DMS 273 (cell line): ENCODE data around the gene PITPNM3.

ENCODE experiments used
- DNase-seq: peaks from one replicate; lab custom pipeline; 2025; ENCODE audit not compliant: unreplicated experiment; lab: John Stamatoyannopoulos, UW

PITPNM3 gene

DNA sequence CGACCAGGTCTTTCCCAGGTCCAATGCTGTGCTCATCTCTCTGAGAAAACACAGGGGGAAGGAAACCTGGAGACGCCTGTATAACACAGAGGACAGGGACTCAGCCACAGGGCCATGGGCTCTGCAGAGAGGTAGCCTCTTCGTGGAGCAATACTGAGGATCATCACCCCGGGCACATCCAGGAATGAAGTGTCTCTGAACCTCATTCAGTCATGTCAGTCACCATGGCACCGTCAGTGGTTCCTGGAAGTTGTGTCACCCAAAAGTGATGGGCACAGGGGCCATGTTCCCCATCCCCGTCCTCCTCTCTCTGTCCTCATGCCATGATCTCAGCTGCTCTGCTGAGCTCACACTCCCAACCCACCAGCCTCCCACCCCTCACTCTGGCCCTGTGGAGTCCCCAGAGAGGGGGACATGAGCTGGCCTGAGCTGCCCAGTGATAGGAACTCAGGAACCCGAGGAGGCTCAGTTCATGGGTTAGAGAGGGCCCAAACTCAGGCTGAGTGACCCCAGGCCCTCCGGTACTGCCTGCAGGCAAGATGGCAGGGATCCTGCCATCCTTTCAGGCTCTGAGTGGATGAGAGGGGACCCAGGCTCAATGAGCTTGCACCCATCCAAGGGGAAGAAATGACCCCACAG lies 53.4 kb downstream of the PITPNM3 start:
- DNase-seq: no peak

GRCh38 chr17:6502142-6502541 lies 54.2 kb downstream of the PITPNM3 start:
- DNase-seq: no peak

- no peak for DNase-seq
Observed at GRCh38 chr17:6501359-6501758, 55.0 kb downstream of the PITPNM3 start.

- peak; percentile 55 for DNase-seq
Observed at GRCh38 chr17:6498901-6499540, 57.3 kb downstream of the PITPNM3 start.

GRCh38 chr17:6498356-6498755 lies 58.0 kb downstream of the PITPNM3 start:
- DNase-seq: no peak

DNA sequence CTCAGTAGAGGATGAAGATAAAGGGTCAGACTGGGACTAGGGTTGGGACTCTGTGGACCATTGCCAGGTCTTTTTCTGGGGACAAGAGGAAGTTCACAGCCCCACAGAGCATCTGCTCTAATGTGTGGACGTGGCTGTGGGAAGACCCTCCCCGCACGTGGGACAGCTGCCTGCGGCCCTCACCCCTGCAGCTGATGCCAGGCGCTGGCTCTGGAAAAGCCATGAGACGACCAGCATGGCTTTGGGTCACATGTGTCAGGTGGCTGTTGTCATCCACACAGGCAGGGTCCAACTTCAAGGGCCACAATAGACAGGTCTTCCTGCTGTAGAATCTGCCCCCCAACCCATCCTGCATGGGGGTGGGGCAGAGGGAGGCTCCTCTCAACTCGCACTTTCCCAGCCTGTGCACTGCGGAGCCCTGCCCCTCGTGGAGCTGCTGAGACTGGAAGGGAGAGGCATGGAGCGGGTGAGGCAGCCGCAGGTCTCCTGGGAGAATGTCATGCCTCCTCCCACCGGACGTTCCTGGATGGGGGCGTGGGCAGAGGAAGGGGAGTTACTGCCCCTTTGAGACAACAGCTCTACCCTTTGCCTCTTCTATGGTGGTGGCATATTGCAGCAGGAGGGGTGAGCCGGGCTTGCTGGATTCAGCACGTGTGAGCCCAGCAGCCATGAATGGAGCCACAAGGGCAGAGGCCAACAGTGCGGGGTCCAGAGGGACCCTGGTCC lies 58.7 kb downstream of the PITPNM3 start:
- DNase-seq: no peak

GRCh38 chr17:6496640-6497441 lies 59.5 kb downstream of the PITPNM3 start:
- peak; percentile 72 for DNase-seq

DNA sequence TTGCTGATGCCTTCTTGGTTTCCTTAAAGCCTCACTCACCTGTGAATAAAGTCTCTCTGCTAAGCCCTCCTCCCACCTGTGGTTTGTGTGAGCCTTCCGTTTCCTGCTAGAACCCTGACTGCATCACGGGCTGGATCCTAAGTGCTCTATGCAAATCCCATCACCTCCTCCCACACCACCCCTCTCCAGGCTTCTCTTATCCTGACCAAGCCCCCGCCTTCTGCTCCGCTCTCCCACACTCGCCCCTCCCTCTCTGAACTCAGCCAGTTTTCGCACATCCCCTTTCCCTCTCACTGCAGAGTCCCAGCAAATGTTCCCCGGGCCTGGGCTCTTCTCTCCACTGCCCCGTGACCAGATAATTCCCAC lies 60.3 kb downstream of the PITPNM3 start:
- peak; percentile 66 for DNase-seq

DNA sequence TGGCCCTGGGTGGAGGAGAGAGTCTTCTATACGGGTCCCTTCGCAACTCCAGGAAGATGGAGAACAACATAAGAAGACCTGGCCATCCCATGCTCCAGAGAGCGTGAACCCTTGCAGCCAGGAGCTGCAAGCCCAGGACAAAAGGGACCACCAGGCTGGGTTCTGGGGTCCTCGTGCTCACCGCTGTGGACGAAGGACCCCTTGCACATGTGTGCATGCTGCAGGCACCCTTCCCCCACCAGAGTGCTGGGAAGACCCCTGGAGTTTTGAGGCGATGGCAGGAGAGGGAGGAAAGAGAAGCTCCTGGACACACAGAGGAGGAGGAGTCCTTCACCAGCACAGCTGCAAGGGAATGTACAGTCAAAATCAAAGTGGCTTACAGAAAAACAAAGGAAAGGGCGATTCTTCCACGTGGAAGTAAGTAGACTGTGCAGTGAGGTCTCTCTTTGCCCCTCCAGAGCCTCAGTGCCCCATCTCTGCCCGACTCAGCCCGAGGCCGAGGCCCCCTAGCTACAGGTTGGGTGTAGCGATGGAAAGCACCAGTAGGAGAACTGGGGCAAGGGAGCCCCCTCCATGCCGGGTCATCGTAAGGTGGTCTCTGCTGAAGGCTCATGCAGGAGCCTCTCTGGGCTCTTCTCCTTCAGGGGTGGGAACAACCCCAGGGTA lies 60.8 kb downstream of the PITPNM3 start:
- peak; percentile 17 for DNase-seq

- DNase-seq: no peak
Observed at GRCh38 chr17:6494239-6494941, 62.0 kb downstream of the PITPNM3 start.

DNA sequence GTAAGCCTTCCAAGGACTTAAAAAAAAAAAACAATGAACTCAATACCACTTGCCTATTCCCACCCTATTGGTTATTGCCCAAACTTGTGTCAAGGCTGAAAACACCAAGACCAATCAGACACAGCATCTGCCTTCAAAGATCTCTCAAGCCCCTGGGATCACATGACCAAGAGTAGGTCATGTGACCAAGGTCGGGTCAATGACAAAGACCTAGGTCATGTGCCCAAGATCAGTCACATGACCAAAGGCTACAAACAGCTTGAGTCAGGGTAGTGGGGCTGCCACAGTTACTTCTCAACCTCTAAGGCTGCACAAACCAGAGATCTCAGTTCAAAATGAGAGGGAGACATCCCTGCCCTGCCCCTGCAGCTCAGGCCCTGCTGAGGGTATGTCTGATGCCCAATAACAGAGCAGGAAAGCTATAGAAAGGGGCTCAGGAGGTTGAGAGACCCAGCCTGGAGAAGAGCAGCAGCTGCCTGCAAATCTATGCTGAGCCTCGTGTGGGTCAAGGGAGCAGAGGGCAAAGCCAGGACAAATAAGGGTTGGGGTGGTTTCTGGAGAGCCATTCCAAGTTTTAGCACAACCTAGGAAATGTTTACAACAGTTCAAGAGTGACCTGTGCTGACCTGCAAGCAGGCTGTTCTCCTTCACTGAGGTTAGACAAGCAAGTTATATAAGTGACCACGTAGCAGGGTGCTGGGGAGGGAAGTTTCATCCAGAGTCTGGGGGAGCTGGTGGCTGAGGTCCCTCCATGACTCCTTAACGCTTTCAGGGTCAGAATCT lies 63.3 kb downstream of the PITPNM3 start:
- peak; percentile 41 for DNase-seq

DNA sequence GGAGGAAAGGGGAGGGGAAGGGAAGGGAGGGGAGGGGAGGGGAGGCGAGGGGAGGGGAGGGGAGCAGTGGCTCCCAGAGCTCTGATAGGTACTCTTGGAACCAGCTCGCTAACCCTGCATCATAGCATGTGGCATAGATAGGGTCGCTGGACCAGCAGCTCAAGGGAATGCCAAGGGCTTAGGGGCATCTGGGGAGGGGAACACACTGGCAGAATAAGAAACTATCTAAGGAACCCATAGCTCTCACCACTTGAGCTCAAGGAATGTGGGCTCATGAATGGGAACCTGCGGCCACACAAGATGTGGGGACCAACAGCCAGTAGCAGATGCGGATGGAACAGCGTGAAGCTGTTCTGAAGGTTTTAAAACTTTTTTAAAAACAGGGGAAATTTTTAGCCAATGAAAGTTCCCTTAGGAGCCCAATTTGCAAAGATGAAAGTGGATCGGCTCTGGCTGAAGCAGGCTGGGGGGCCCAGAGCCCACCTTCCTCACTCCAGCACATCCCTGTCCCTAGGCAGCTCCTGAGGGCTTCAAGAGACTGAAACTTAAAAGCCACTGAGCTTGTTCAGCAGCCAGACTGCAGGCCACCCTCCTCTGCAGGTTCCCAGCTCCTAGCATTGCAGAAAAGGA lies 65.2 kb downstream of the PITPNM3 start:
- DNase-seq: no peak

- DNase-seq: no peak
Observed at GRCh38 chr17:6489016-6489550, 67.3 kb downstream of the PITPNM3 start.

DNA sequence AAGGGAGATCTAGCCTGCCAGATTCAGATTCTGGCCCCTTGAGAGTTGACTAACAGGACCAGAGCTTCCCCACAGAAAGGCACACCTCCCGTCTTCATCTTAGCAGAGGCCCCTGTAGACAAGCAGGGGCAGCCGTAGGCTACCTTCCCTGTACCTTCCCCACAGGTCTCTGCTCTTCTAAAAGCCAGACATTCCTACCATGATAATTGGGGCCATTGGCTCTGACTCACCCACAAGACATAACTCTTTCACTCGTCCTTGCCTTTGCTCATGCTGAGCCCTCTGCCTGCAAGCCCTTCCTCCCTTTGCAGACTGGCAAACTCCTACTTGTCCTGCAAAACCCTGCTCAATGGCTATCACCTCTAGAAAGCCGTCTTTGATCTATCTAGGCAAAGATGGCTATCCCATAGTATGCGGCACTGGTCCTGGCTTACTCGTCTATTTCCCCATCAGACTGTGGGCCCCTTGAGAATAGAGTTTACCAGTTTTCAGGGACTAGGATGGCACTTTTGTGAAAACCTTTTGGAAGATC lies 68.3 kb downstream of the PITPNM3 start:
- DNase-seq: no peak

GRCh38 chr17:6487251-6488007 lies 68.9 kb downstream of the PITPNM3 start:
- DNase-seq: no peak

DNA sequence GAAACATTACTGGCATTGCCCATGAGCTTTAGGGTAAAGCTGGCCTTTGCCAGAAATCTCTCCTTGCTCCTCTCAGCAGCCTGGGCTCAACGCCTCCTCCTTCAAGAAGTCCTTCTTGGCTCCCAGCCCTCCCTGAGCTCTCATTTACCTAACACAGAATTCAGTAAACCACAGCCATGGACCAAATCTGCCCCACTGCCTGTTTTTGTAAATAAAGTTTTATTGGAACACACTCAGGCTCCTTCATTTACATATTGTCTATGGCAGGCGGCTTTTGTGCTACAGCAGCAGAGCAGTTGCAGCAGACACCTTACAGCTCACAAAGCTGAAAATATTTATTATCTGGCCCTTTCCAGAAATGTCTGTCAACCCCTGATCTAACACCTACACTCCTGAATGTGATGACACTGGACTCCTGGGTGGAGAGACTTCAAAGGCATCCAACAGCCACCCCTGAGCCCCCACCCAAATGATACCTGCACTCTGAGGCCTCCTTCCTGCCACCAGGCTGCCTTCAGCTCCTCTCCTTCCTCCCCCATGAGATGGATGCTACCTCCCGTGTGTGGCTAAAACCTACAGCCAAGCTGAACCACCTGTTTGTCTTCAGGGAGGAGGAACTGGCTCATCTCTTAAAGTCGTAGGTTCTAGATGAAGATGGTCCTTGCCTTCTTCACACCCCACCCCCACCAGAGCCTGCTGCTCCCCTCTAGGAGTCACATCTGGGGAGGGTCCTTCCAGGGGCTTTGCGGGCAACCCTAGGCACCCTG lies 70.5 kb downstream of the PITPNM3 start:
- no peak for DNase-seq

- no peak for DNase-seq
Observed at GRCh38 chr17:6483507-6483906, 72.8 kb downstream of the PITPNM3 start.
